Transverse colon (tissue), 3 donors: Measurements from ENCODE around the gene MICAL2.

ENCODE experiments used
- POLR2A ChIP-seq: fragments of 450-650 bp; IDR thresholded peaks from one replicate; pipeline ENCODE4 v1.6.1; 2016; ENCODE audit warnings: antibody characterized with exemption, mild to moderate bottlenecking, moderate library complexity
- TF ChIP-seq, protein P1 (sequence below), 5 experiments: fragments of 200-600 bp in 3 of 5; fragments of 450-650 bp in 2 of 5; sonication (generic) in 3 of 5; IDR thresholded peaks; 1 replicate in 2 of 5; 2 replicates in 3 of 5; pipeline ENCODE4 v1.5.1; 2016 to 2017; ENCODE audit warnings: antibody characterized with exemption in 5 of 5, inconsistent platforms in 3 of 5, mild to moderate bottlenecking in 2 of 5, moderate library complexity in 1 of 5

DNA sequence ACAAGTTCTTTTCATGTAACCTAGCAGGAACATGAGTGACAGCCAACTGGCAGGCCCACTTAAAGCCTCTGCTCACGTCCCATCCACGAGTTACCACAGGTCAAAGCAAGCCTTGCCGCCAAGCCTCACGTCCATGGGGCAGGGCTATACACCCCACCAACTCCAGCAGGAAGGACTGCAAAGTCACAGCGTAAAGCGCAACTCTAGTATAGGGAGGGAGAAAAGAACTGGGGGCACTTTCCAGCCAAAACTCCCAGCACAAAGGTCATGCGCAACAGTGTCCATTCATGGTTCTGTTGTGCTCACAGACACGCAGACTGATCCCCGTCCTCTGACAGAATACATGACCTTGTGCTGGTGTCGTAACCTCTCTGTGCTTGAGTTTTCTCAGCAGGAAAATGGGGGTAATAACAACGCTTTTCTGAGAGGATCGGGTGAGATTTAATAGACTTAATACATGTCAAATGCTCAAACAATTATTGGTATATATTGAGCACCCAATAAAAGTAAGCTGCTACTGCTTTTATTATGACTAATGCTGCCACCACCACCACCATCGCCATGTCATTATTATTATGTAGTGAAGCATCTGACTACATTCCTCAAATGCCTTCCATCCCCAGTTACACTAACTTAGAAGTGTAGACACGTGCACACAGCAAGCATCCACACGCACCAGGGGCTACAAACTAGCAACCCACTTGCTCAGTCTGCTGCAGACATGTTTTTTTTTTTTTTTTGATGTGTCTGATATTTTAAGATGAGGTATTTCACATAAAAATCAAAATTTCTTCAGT is 162.6 kb downstream of the MICAL2 start:
- TF ChIP-seq POLR2A: no peak
- TF ChIP-seq, protein P1, sequence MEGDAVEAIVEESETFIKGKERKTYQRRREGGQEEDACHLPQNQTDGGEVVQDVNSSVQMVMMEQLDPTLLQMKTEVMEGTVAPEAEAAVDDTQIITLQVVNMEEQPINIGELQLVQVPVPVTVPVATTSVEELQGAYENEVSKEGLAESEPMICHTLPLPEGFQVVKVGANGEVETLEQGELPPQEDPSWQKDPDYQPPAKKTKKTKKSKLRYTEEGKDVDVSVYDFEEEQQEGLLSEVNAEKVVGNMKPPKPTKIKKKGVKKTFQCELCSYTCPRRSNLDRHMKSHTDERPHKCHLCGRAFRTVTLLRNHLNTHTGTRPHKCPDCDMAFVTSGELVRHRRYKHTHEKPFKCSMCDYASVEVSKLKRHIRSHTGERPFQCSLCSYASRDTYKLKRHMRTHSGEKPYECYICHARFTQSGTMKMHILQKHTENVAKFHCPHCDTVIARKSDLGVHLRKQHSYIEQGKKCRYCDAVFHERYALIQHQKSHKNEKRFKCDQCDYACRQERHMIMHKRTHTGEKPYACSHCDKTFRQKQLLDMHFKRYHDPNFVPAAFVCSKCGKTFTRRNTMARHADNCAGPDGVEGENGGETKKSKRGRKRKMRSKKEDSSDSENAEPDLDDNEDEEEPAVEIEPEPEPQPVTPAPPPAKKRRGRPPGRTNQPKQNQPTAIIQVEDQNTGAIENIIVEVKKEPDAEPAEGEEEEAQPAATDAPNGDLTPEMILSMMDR (IDR thresholded peaks at IDR 0.05): no peak
